ENCODE results near the gene ARMH3.
"Not testable (repeated sequence)": the region's sequence is repeated elsewhere in the genome, so short reads cannot be mapped to it uniquely, and the experiment has no call there.

Gene ARMH3, protein sequence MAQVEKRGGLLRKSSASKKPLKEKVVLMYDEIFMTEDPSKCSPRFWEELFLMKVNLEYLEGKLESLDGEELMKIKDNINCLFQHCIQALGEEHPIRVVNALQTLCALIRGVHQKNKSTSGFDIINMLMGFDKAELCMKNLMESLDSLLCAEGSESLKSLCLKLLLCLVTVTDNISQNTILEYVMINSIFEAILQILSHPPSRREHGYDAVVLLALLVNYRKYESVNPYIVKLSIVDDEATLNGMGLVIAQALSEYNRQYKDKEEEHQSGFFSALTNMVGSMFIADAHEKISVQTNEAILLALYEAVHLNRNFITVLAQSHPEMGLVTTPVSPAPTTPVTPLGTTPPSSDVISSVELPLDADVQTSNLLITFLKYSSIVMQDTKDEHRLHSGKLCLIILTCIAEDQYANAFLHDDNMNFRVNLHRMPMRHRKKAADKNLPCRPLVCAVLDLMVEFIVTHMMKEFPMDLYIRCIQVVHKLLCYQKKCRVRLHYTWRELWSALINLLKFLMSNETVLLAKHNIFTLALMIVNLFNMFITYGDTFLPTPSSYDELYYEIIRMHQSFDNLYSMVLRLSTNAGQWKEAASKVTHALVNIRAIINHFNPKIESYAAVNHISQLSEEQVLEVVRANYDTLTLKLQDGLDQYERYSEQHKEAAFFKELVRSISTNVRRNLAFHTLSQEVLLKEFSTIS

DNA sequence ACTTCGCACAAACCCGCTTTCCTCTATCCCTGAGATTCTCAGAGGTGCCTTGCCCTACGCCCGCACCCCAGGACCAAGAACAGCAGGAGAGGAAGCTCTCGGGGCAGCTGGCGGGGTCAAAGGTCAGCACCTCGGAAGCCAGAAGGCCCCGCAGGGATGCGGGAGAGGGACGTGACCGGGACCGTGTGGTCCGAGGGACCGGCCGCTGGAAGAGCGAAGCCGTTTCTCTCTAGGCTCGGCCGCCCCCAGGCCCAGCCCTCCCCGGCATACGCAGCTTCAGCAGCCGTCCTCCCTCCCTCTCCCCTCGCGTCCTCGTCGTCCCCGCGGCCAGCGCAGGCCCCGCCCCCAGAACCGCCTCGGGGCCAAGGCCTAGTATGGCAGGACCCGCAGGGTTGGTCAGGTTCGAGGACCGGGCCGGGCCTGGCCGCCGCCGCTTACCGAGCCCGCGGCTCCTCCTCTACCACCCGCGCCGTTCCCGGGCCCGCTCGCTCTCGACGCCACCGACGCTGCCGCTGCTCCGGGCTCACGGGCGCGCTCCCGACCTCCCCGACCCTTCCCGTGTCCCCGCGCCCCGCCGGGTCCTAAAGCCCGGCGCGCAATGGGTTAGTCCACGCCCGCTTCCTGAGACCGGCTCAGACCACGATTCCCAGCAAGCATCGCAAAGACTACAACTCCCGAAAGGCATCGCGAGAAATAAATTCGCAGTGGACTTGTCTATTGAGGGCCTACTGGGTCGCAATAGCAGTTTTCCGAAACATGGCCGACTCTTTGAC lies at the start of gene ARMH3:
Gene ARMH3, minus strand, starts transcription at position 527 of the 773 bp plus-strand sequence. CDS start 16,059 bp downstream, outside the sequence.
- DNase-seq (ENCODE audit: low read depth), result peak; percentile 88

DNA sequence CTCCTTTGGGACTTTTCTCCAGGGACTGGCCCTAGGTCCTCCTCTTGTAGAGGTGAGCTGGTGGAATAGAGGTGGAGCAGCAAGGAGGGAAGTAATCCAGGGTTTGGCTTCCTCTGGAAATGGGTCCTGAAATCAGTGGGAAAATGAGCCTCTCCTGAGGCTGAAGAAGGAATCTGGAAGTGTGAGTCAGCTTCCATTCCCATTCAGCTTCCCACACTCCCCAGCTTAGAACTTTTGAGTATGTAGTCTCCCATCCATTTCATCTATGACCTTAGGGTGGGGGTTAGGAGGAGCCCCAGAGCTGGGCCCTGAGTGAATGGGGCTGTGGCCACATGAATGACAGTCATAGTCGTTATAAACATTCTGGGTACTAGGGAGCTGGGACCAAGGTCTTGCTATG lies 46.4 kb upstream of the ARMH3 start:
- DNase-seq (ENCODE audit: low read depth), result no peak

DNA sequence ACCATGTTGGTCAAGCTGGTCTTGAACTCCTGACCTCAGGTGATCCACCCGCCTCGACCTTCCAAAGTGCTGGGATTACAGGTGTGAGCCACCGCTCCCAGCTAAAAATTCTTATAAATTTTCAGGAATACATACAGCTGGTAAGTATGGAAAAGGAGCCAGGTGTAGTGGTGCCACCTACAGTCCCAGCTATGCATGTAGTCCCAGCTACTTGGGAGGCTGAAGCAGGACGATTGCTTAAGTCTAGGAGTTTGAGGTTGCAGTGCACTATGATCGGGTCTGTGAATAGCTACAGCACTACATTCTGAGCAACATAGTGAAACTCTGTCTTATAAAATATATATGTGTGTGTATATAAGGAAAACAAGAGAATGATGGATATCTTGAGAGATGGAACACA lies 45.2 kb upstream of the ARMH3 start:
- DNase-seq (ENCODE audit: low read depth), result no peak

DNA sequence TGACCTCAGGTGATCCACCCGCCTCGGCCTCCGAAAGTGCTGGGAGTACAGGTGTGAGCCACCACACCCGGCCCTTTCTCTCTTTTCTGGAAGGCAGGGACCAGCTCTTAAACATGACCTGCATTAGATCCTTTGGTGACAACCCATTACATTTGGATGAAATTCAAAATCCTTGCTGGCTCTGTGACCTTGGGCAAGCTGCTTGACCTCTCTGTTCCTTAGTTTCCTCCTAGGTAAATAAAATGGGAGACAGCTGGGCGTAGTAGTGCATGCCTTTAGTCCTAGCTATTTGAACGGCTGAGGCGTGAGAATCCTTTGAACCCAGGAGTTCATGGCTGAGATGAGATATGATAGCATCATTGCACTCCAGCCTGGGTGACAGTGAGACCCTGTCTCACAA lies 40.5 kb upstream of the ARMH3 start:
- no peak for DNase-seq (ENCODE audit: low read depth)

DNA sequence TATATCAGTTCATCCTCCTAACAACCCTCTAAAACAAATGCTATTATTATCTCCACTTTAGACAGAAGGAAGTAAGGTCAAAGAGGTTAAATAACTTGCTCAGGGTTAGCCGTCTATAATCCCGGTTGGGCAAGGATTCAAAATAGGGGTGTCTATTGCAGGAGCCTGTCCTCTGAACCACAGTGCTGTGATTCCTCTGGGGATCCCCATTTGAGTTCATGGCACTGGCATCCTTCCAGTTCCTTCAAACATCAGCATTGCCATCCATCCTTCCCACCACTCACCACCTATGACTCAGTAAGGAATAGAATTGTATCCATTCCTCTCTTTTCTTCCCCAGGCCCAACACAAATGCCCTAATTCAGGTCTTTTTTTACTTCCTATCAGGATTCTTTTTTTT lies 34.8 kb upstream of the ARMH3 start:
- no peak for DNase-seq (ENCODE audit: low read depth)

DNA sequence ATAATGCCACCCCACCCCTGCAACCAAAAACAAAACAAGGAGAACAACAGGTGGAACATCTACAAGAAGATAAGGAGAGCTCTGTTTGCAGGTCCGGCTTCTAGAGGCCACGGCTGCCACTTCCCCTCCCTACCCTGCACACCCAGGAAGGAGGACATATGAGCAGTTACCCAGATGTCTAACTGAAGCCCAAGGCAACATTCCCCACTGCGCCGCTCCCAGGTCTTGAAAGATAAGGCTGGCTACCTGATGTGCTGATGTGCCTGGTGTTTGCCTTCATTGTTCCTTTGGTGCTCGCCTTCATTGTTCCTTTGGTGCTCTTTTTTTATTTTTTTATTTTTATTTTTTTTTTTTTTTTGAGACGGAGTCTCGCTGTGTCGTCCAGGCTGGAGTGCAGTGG lies 30.2 kb upstream of the ARMH3 start:
- DNase-seq (ENCODE audit: low read depth), result no peak

DNA sequence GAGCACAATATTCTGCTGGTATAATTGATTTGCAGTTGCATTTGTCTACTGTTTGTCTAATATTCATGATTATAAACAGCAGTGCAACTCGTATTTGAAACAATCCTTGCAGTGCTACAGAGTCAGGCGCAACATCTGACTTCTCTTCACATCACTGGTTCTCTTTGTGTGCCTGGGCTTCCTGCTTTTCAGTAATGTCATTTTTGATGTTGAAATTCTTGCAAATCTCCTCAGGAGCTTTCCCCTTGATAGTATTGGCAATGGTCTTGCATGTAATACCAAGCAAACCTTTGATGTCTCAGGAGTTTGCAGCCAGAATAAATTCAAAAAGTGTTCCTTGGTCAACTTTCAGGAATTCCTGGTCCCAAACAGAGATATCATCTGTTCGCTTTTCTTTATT lies 29.4 kb upstream of the ARMH3 start:
- no peak for DNase-seq (ENCODE audit: low read depth)

DNA sequence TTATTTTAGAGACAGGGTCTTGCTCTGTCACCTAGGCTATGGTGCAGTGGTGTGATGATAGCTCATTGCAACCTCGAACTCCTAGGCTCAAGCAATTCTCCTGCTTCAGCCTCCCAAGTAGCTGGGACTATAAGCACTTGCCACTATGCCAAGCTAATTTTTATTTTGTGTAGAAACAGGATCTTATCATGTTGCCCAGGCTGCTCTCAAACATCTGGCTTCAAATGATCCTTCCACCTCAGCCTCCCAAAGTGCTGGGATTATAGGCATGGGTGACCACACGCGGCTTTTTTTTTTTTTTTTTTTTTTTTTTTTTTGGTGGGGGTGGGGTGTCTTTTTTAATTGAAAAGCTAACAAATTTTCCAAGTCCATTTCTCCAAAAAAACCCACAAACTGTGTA lies 27.6 kb upstream of the ARMH3 start:
- no peak for DNase-seq (ENCODE audit: low read depth)

DNA sequence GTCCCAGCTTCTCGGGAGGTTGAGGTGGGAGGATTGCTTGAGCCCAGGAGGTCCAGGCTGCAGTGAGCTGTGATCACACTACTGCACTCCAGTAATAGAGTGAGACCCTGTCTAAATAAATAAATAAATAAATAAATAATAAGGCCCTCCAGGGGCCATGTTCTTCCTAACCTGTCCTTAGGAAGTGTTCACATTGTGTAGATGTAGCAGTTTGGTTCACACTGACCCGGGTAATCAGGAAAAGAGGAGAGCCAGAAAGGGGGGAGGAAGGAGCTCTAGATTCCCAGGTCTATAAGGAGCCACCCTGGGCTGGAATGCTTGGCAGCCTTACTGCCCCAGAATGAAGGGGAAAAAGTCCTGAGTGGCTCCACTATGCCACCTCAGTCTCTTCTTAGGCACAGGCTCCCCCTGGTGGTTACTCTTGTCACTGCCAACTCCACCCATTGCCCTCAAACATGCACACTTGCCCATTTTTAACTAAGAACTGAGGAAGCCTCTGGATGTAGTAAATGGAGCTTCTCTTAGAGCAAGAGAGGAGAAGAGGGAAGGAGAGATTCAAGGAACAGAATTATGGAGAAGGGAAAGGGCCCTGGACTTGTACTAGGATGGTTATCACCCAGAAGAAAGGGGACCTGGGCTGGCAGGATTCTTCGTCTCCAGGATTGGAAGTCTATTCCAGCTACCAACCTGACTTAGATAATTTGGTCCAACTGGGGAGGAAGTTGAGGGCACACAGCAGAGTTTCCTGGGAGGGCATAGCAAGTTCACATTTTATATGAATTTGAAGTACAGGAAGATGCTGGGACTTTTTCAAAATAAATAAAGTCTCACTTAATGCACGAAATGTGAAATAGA lies 16.9 kb upstream of the ARMH3 start:
- peak; percentile 65 for DNase-seq (ENCODE audit: low read depth)

DNA sequence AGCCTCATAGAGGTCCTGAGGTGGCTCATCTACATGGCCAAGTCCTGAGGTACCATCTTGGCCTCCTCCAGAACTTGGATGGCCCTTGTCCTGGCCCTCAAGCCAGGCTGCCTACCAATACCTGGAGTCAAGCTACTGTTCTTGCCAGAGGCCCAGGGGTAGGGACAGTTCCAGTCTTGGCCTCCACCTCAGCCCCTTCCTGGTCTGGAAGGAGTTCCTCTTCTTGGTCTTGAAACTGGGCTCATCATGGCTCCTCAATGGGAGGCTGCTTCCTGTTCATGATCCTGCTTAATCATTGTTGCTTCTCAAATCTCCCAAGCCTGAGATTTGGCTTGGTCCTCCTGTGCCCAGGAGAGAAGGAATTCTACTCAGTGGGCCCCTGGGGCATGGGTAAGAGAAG lies 13.1 kb upstream of the ARMH3 start:
- no peak for DNase-seq (ENCODE audit: low read depth)

DNA sequence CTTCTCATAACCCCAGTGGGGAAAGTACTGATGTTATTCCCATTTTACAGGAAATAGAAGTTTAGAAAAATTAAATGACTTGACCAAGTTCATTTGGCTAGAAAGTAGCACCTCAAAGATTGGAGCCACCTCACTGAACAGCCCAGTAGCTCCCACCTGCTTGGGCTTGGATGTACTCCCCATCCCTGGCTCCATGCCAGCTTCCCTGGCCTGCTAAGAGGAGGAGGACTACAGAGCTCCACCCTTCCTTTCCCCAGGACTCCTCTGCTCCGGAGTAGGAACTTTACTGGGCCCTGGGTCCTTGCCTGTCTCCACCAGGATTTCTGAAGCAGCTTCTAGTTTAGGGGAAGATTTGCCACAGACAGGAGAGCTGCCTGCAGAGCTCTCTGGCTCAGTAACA lies 12.2 kb upstream of the ARMH3 start:
- no peak for DNase-seq (ENCODE audit: low read depth)

DNA sequence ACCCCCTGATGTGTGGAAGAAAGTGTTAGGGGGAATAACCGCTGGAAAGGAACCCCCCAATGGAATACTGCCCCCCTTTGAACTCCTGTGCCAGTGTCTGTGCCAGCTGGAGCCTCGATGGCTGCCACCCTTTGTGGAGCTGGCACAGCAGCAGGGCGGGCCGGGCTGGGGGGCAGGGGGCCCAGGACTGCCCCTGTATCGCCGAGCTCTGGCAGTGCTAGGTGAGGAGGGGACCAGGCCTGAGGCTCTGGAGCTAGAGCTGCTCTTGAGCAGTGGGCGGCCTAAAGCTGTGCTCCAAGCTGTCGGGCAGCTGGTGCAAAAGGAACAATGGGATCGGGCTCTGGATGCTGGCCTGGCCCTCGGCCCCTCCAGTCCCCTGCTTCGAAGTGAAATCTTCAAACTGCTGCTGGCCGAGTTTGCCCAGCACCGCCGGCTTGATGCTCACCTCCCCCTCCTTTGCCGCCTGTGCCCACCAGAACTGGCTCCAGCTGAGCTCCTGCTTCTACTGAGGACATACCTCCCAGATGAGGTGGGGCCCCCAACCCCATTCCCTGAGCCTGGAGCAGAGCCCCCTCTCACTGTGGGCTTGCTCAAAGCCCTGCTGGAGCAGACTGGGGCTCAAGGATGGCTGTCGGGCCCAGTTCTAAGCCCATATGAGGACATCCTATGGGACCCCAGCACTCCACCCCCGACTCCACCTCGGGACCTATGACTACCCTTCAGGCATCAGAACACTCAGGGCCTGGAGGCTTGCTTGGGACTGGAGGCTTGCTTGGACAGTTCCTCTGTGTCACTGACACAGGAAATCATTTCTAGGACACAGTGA lies 11.3 kb upstream of the ARMH3 start:
- DNase-seq (ENCODE audit: low read depth), result no peak

DNA sequence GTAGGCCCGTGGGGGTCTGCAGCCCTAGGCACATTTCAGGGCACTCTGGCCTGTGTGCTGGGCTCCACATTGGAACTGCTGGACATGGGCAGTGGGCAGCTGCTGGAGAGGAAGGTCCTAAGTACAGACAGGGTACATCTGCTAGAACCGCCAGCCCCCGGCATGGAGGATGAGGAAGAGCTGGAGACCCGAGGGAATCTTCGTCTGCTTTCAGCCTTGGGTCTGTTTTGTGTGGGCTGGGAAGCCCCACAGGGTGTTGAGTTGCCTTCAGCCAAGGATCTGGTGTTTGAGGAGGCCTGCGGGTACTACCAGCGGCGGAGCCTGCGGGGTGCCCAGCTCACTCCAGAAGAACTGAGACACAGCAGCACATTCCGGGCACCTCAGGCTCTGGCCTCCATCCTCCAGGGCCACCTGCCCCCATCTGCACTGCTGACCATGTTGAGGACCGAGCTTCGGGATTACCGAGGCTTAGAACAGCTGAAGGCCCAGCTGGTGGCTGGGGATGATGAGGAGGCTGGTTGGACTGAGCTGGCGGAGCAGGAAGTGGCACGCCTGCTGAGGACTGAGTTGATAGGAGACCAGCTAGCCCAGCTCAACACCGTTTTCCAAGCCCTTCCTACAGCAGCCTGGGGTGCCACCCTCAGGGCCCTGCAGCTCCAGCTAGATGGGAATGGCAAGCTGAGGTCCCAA lies 10.6 kb upstream of the ARMH3 start:
- no peak for DNase-seq (ENCODE audit: low read depth)

DNA sequence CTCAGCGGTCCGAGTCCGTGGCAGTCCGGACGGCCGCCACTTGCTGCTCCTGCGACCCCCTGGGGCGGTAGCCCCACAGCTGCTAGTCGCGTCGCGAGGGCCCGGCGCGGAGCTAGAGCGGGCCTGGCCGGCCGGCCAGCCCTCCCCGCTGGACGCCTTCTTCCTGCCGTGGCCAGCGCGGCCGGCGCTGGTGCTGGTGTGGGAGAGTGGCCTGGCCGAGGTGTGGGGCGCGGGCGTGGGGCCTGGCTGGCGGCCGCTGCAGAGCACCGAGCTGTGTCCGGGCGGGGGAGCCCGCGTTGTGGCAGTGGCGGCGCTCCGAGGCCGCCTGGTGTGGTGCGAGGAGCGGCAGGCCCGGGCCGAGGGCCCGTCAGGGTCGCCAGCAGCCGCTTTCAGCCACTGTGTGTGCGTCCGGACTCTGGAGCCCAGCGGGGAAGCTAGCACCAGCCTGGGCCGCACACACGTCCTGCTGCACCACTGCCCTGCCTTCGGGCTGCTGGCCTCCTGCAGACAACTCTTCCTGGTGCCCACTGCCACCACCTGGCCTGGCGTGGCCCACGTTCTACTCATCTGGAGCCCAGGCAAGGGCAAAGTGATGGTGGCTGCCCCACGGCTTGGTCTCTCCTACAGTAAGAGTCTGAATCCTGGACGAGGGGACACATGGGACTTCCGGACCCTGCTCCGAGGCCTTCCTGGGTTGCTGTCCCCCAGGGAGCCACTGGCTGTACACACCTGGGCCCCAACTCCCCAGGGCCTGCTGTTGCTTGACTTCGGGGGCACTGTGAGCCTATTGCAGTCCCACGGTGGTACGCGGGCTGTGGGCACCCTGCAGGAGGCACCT lies 9.8 kb upstream of the ARMH3 start:
- peak; percentile 14 for DNase-seq (ENCODE audit: low read depth)

DNA sequence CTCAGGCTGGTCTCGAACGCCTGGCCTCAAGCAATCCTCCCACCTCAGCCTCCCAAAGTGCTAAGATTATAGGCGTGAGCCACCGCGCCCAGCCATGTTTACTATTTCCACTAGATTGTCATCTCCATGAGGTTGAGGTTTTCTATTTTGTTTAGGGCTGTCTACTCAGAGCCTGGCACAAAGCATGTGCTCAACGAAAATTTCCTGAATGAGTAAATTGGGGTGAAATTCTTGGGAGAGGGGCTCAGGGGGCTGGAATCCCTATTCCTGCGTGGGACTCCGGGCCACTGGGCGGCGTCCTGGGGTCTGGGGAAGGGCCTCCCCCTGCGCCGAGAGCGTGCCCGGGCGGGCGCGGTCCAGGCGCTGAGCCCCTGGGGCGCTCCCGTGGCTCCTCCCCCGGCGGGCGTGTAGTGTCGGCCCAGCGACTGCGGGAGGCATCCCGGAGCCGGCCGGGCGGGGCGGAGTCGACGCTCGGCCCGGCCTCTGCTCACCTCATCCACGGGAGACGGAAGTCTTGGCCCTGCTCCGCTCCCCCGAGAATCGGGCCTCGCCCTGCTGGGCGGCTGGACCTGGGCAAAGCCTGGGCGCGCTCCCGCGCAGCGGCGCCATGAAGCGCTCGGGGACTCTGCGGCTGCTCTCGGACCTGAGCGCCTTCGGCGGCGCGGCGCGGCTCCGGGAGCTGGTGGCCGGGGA lies 9.0 kb upstream of the ARMH3 start, which contains the start of gene HPS6:
Gene HPS6, plus strand, starts transcription at position 482 of the 693 bp plus-strand sequence. Its CDS starts 126 bp downstream, at position 608.
- peak; percentile 89 for DNase-seq (ENCODE audit: low read depth)

DNA sequence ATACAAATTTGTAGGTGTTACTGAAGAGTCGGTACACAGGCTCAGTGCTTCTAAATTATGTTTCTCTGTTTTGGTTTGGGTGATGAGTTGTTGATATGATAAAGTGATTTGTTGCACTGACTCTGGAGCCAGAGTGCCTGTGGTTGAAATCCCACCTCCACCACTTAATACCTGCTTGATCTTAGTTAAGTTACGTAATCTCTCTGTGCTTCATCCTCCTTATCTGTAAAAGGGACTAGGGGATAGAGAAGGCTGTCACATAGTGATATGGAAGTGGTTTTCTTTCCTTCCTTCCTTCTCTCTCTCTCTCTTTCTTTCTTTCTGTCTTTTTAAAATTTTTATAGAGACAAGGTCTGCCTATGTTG lies 8.5 kb upstream of the ARMH3 start:
- DNase-seq (ENCODE audit: low read depth), result no peak

DNA sequence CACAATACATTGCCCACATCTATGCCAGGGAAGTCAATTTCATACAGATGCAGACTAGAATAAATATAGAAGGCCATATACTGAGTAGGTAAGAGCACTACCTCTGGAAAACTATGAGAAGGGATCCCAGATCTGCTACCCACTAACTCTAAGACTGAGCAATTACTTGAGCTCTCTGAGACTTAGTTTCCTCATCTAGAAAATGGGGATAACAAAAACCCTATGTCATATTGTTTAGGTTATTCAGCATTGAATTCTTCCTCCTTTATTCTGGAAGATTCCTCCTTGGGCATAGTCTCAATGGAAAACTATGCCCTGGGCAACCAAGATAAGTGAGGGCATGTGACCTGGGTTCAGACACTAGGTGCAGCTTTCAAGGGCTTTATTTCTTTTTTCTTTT lies 4.0 kb upstream of the ARMH3 start:
- no peak for DNase-seq (ENCODE audit: low read depth)

DNA sequence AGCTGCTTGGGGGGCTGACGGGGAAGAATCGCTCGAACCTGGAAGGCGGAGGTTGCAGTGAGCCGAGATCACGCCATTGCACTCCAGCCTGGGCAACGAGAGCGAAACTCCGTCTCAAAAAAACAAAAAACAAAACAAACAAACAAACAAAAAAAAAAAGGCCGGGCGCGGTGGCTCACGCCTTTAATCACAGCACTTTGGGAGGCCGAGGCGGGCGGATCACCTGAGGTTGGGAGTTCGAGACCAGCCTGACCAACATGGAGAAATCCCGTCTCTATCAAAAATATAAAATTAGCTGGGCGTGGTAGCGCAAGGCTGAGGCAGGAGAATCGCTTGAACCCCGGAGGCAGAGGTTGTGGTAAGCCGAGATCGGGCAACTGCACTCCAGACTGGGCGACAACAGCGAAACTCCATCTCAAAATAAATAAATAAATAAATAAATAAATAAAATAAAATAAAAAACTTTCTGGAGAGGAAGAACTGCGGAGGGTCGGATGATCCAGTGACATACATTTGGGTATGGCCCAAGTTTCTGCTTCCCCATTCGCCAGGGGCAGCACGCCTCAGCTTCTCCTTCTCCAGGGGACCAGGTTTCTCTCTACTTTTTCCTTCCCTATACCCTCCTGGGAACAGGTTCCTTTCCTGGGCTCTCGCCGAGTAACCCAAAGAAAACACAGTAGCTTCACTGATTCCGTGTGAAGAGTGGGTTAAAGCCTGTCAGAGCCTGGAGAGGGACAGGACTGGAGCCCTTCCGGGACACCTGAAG lies 909 bp downstream of the ARMH3 start:
- not testable (repeated sequence) for DNase-seq (ENCODE audit: low read depth)

Measured in activated T-cell treated with anti-CD3 and anti-CD28 coated beads for 48 hours (primary cell).